Glomerular endothelial cell (primary cell): ENCODE results near the gene PTPRG. TPM values are rescaled to one million over a fixed set of nuclear protein-coding genes. Genes with fewer than 3 reads are reported as not detected.

Experiments
- DNase-seq: peaks from one replicate; pipeline ENCODE4 v3.0.0-alpha.2; 2011; ENCODE audit warnings: low read depth, low spot score; ENCODE audit errors: extremely low read depth
- total RNA-seq: library from RNA; depleted of rRNA; stranded (reverse); fragments of >200 nt; gene quantifications from 2 replicates; pipeline ENCODE4 v1.2.3, GENCODE V29; 2015

PTPRG gene
- total RNA-seq, 1 donor from 2014 or later: 30.5 TPM

- no peak for DNase-seq
These were observed 342.7 kb downstream of the PTPRG start for GRCh38 chr3:61903931-61904657.

- DNase-seq: no peak
These were observed 345.9 kb downstream of the PTPRG start for GRCh38 chr3:61907210-61907795.

- DNase-seq: no peak
These were observed 347.0 kb downstream of the PTPRG start for GRCh38 chr3:61908382-61908781.

GRCh38 chr3:61910732-61911131 lies 349.4 kb downstream of the PTPRG start:
- DNase-seq: no peak

- DNase-seq: no peak
These were observed 350.8 kb downstream of the PTPRG start for GRCh38 chr3:61912158-61912557.

GRCh38 chr3:61913701-61914100 lies 352.3 kb downstream of the PTPRG start:
- DNase-seq: no peak

GRCh38 chr3:61914276-61914675 lies 352.9 kb downstream of the PTPRG start:
- no peak for DNase-seq

GRCh38 chr3:61915296-61915695 lies 353.9 kb downstream of the PTPRG start:
- no peak for DNase-seq

- no peak for DNase-seq
These were observed 358.0 kb downstream of the PTPRG start for GRCh38 chr3:61919371-61919770.

- DNase-seq: no peak
These were observed 360.7 kb downstream of the PTPRG start for GRCh38 chr3:61922118-61922517.

GRCh38 chr3:61924090-61924735 lies 362.8 kb downstream of the PTPRG start:
- DNase-seq: peak; percentile 37

GRCh38 chr3:61924991-61925390 lies 363.6 kb downstream of the PTPRG start:
- no peak for DNase-seq

GRCh38 chr3:61925721-61926120 lies 364.4 kb downstream of the PTPRG start:
- DNase-seq: no peak

- no peak for DNase-seq
These were observed 365.6 kb downstream of the PTPRG start for GRCh38 chr3:61926923-61927322.

GRCh38 chr3:61927332-61927731 lies 366.0 kb downstream of the PTPRG start:
- no peak for DNase-seq

GRCh38 chr3:61928039-61928438 lies 366.7 kb downstream of the PTPRG start:
- DNase-seq: no peak

GRCh38 chr3:61928776-61929314 lies 367.5 kb downstream of the PTPRG start:
- no peak for DNase-seq

- no peak for DNase-seq
These were observed 368.2 kb downstream of the PTPRG start for GRCh38 chr3:61929617-61930016.

- DNase-seq: no peak
These were observed 371.1 kb downstream of the PTPRG start for GRCh38 chr3:61932499-61932898.

GRCh38 chr3:61933798-61934504 lies 372.6 kb downstream of the PTPRG start:
- no peak for DNase-seq

- DNase-seq: no peak
These were observed 373.1 kb downstream of the PTPRG start for GRCh38 chr3:61934505-61934871.
